GM12878 (cell line): ENCODE measurements around the gene PLAGL1. TPM values are rescaled to one million over a fixed set of nuclear protein-coding genes. Genes with fewer than 3 reads are reported as not detected.

Source experiments
- ATAC-seq: fragments of 200-7000 bp; cut with Tn5 transposase; 3 replicates; pipeline ENCODE4 v1.9.1; 2020; ENCODE audit warnings: mild to moderate bottlenecking, moderate library complexity
- BruUV-seq: library from RNA; stranded (reverse); fragments of 400-500 nt; replicated peaks from 2 replicates; lab custom pipeline; 2021; lab: Mats Ljungman, UMichigan
- CTCF ChIA-PET: fragments of 300-600 bp; sonication (Branson Sonifier 250); formaldehyde crosslinking; extraction: SDS; loops from one replicate; lab custom pipeline; 2021; ENCODE audit warnings: inconsistent platforms; lab: Yijun Ruan, JAX
- POLR2A ChIA-PET: fragments of 350-600 bp; formaldehyde crosslinking; extraction: SDS; loops from one replicate; lab custom pipeline; 2021; ENCODE audit warnings: inconsistent platforms; lab: Charles Lee
- RAD21 ChIA-PET: fragments of 300-600 bp; sonication (Branson Sonifier 250); formaldehyde crosslinking; loops from one replicate; lab custom pipeline; 2023; ENCODE audit warnings: antibody characterized with exemption; ENCODE audit not compliant: unreplicated experiment; lab: Charles Lee
- SMC1A ChIA-PET: fragments of 300-600 bp; sonication (Branson Sonifier 250); formaldehyde crosslinking; loops from one replicate; lab custom pipeline; 2023; ENCODE audit not compliant: unreplicated experiment, uncharacterized antibody; lab: Charles Lee
- DNase-seq: peaks from one replicate; pipeline ENCODE4 v3.0.0-alpha.2; 2011; ENCODE audit warnings: low read depth, low spot score
- FAIRE-seq: peaks from 3 replicates; lab custom pipeline; 2011; peaks lifted over from hg19 to GRCh38; lab: Jason Lieb, UNC
- H2AFZ ChIP-seq: 2 replicates; pipeline ENCODE4 v1.6.0; 2011; ENCODE audit warnings: low read depth, low read length, control low read depth; ENCODE audit not compliant: control insufficient read depth
- H3K27ac ChIP-seq: 2 replicates; pipeline ENCODE4 v1.5.1; 2011; ENCODE audit warnings: control low read depth; ENCODE audit not compliant: control insufficient read depth, insufficient read depth
- H3K27me3 ChIP-seq, 2 experiments: replicated peaks in 1 of 2; 2 replicates each; pipeline versions ENCODE4 v1.6.0 to v1.6.1; 2011; ENCODE audit warnings: low read length in 1 of 2; ENCODE audit not compliant: control insufficient read depth in 2 of 2, insufficient read depth in 2 of 2
- H3K36me3 ChIP-seq, 2 experiments: 2 replicates each; pipeline ENCODE4 v1.5.1; 2011; ENCODE audit warnings: low read length in 1 of 2; ENCODE audit not compliant: control insufficient read depth in 2 of 2, insufficient read depth in 2 of 2
- H3K4me1 ChIP-seq: 2 replicates; pipeline ENCODE4 v1.6.1; 2011; ENCODE audit warnings: mild to moderate bottlenecking, low read length, moderate library complexity, mixed read lengths; ENCODE audit not compliant: control insufficient read depth, insufficient read depth
- H3K4me2 ChIP-seq: 2 replicates; pipeline ENCODE4 v1.6.0; 2011; ENCODE audit warnings: control low read depth; ENCODE audit not compliant: control insufficient read depth, insufficient read depth
- H3K4me3 ChIP-seq: fragments of 200-600 bp; sonication (generic); 2 replicates; pipeline ENCODE4 v1.5.1; 2016
- H3K79me2 ChIP-seq: 2 replicates; pipeline ENCODE4 v1.6.0; 2011; ENCODE audit warnings: low read length; ENCODE audit not compliant: control insufficient read depth, insufficient read depth
- H3K9ac ChIP-seq: 2 replicates; pipeline ENCODE4 v1.8.0; 2011; ENCODE audit warnings: low read length, control low read depth, mixed read lengths; ENCODE audit not compliant: control insufficient read depth, insufficient read depth
- H3K9me3 ChIP-seq: replicated peaks from 3 replicates; pipeline ENCODE4 v1.5.1; 2011; ENCODE audit warnings: mild to moderate bottlenecking, low read length; ENCODE audit not compliant: control insufficient read depth, insufficient read depth
- H4K20me1 ChIP-seq: 2 replicates; pipeline ENCODE4 v1.6.0; 2011; ENCODE audit not compliant: control insufficient read depth, insufficient read depth
- CREB1 ChIP-seq: IDR thresholded peaks from 2 replicates; pipeline ENCODE4 v1.6.1; 2012; ENCODE audit warnings: low read depth, mild to moderate bottlenecking, inconsistent platforms
- HDAC6 ChIP-seq: fragments of 200-600 bp; sonication (generic); IDR thresholded peaks from one replicate; pipeline ENCODE4 v1.8.0; 2017; ENCODE audit warnings: antibody characterized with exemption; ENCODE audit not compliant: unreplicated experiment
- MEF2A ChIP-seq: IDR thresholded peaks from 2 replicates; pipeline ENCODE4 v1.6.1; 2011; ENCODE audit warnings: low read depth, mild to moderate bottlenecking, low read length, moderate library complexity; ENCODE audit not compliant: insufficient read depth
- NR2F1 ChIP-seq: fragments of 450-650 bp; conservative IDR thresholded peaks from 2 replicates; pipeline ENCODE4 v1.6.1; 2017; ENCODE audit warnings: mild to moderate bottlenecking
- PML ChIP-seq: IDR thresholded peaks from 2 replicates; pipeline ENCODE4 v1.6.1; 2012; ENCODE audit warnings: low read length, inconsistent platforms
- POLR2AphosphoS2 ChIP-seq: IDR thresholded peaks from 2 replicates; pipeline ENCODE4 v1.6.1; 2011; ENCODE audit warnings: low read depth, mild to moderate bottlenecking, low read length, improper control_type of control experiment, moderate library complexity
- POLR2AphosphoS5 ChIP-seq: IDR thresholded peaks from 2 replicates; pipeline ENCODE4 v1.6.1; 2011; ENCODE audit warnings: mild to moderate bottlenecking, low read length, inconsistent platforms
- SIN3A ChIP-seq: IDR thresholded peaks from 2 replicates; pipeline ENCODE4 v1.6.1; 2012; ENCODE audit warnings: low read depth, low read length, improper control_type of control experiment
- STAT1 ChIP-seq: fragments of 450-650 bp; conservative IDR thresholded peaks from 2 replicates; pipeline ENCODE4 v1.6.1; 2014; ENCODE audit warnings: antibody characterized with exemption, mild to moderate bottlenecking
- TARDBP ChIP-seq: IDR thresholded peaks from 2 replicates; pipeline ENCODE4 v1.6.1; 2016; ENCODE audit warnings: borderline replicate concordance
- YY1 ChIP-seq: IDR thresholded peaks from 2 replicates; pipeline ENCODE4 v1.6.1; 2011; ENCODE audit warnings: low read depth, mild to moderate bottlenecking, low read length
- ZBED1 ChIP-seq: IDR thresholded peaks from 2 replicates; pipeline ENCODE4 v1.6.1; 2016; ENCODE audit warnings: borderline replicate concordance
- ZNF24 ChIP-seq: fragments of 450-650 bp; IDR thresholded peaks from 2 replicates; pipeline ENCODE4 v1.6.1; 2017; ENCODE audit warnings: antibody characterized with exemption, mild to moderate bottlenecking
- WGBS: methylation state at CpG from one replicate; pipeline ENCODE4 v1.1.6; 2016; ENCODE audit warnings: low lambda C conversion rate; ENCODE audit not compliant: insufficient replicate concordance, insufficient coverage; ENCODE audit errors: missing lambda C conversion rate; 5-methylcytosine and 5-hydroxymethylcytosine counted together
- in situ Hi-C: fragments of 300-500 bp; cut with MboI; formaldehyde crosslinking; loops from 9 replicates; pipeline ENCODE4 v1.14.3; 2018; ENCODE audit warnings: mixed read lengths
- intact Hi-C: fragments of 100-400 bp; cut with micrococcal nuclease; formaldehyde crosslinking; loops from one replicate; pipeline ENCODE4 v1.14.2; 2022; ENCODE audit not compliant: unreplicated experiment
- polyA plus RNA-seq, 11 experiments: library from polyadenylated mRNA; depleted of rRNA in 4 of 11; unstranded in 6 of 11; stranded (reverse) in 5 of 11; fragments of >200 nt; fragmentation: Nextera tagmentation in 4 of 11; fragmentation: Illumina TruSeq in 1 of 11; extraction: Ambion mirVana in 4 of 11; extraction: Trizol in 1 of 11; gene quantifications; 1 replicate in 1 of 11; 2 replicates in 10 of 11; pipeline versions ENCODE4 v1.2.1 to v1.2.3, GENCODE V29; 2011 to 2016; ENCODE audit warnings: inconsistent platforms in 2 of 11, missing spikeins in 2 of 11, low read depth in 1 of 11
- total RNA-seq, 4 experiments: library from RNA; depleted of rRNA in 3 of 4; stranded (reverse); fragments of >200 nt in 3 of 4; fragmentation: Illumina TruSeq in 1 of 4; extraction: Trizol in 1 of 4; gene quantifications; 2 replicates each; pipeline versions ENCODE4 v1.2.1 to v1.2.3, GENCODE V29; 2013 to 2021
- TF ChIP-seq, protein P1 (sequence below): fragments of 450-650 bp; IDR thresholded peaks from 2 replicates; pipeline ENCODE4 v1.6.1; 2018; ENCODE audit warnings: borderline replicate concordance, mild to moderate bottlenecking; ENCODE audit not compliant: partially characterized antibody
- TF ChIP-seq, protein P2 (sequence below): fragments of 450-650 bp; IDR thresholded peaks from 2 replicates; pipeline ENCODE4 v1.6.1; 2016; ENCODE audit warnings: mild to moderate bottlenecking, moderate library complexity, borderline replicate concordance
- TF ChIP-seq, protein P3 (sequence below): fragments of 450-650 bp; IDR thresholded peaks from 2 replicates; pipeline ENCODE4 v1.6.1; 2016; ENCODE audit warnings: mild to moderate bottlenecking

PLAGL1 gene
- total and polyA plus RNA-seq, 10 of the 15 experiments (the other 5 are each of a cell fraction or from before 2014, with no cell fraction given) = 2.6 to 19.1 (median 5.7) TPM

DNA sequence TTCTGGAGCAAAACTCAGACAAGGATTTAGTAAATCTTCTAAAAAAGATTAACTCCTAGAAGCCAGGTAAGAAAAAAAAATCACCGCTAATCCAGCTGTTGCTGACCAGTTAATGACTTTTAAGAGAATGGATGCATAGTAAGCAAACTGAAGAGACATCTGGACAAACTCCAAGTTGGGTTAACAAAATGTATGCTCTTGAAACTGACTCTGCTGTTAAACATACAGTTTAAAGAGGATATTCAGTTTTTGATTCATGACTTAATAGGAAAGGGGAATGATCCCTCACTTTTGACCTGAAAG, 70.4 kb downstream of the PLAGL1 start:
- no peak overlapping the region for H3K4me2 ChIP-seq
- FAIRE-seq (no peak), ATAC-seq (no peak), DNase-seq (no peak)
- no peak overlapping the region for H3K27ac ChIP-seq
- ChIA-PET POLR2A (no interaction called here), SMC1A (interaction anchor here (0.6 to 2.1 kb wide), 2 partner anchors 155 to 362 kb away, joined by 3 to 7 read pairs; no protein-coding TSS in a partner anchor), CTCF (interaction anchor here (0.6 to 9.6 kb wide), 6 partner anchors 12 to 457 kb away, joined by 3 to 164 read pairs (median 7); no protein-coding TSS in a partner anchor), RAD21 (interaction anchor here (3.5 to 7.4 kb wide), 2 partner anchors 152 to 362 kb away, joined by 24 to 119 read pairs; no protein-coding TSS in a partner anchor)
- no peaks in the 10 kb centered on the region for H3K79me2 ChIP-seq
- WGBS = 100% methylated on average over 1 of the region's 1 CpG
- H3K9ac ChIP-seq = no peak overlapping the region
- peaks cover 5% of the 10 kb centered on the region; the same call in 1 of the 2 replicates for H3K4me1 ChIP-seq
- no TSS peak for BruUV-seq
- H3K27me3 ChIP-seq = no peaks in the 10 kb centered on the region
- in situ Hi-C loops (no loop called here), intact Hi-C loops (no loop called here)
- H3K9me3 ChIP-seq = no peaks in the 10 kb centered on the region; the same call in 2 of the 3 replicates
- H4K20me1 ChIP-seq = no peaks in the 10 kb centered on the region
- no peaks in the 10 kb centered on the region for H3K36me3 ChIP-seq
- no peak overlapping the region for H3K4me3 ChIP-seq
- no peak overlapping the region for H2AFZ ChIP-seq
- TF ChIP-seq ZBED1 = no peak
- no peak for TF ChIP-seq NR2F1
- no peak for TF ChIP-seq STAT1
- TF ChIP-seq PML = no peak
- TF ChIP-seq YY1 = no peak
- TF ChIP-seq HDAC6 = no peak
- TF ChIP-seq MEF2A = no peak
- TF ChIP-seq POLR2AphosphoS5 = no peak
- no peak for TF ChIP-seq ZNF24
- no peak for TF ChIP-seq CREB1
- TF ChIP-seq, protein P1, sequence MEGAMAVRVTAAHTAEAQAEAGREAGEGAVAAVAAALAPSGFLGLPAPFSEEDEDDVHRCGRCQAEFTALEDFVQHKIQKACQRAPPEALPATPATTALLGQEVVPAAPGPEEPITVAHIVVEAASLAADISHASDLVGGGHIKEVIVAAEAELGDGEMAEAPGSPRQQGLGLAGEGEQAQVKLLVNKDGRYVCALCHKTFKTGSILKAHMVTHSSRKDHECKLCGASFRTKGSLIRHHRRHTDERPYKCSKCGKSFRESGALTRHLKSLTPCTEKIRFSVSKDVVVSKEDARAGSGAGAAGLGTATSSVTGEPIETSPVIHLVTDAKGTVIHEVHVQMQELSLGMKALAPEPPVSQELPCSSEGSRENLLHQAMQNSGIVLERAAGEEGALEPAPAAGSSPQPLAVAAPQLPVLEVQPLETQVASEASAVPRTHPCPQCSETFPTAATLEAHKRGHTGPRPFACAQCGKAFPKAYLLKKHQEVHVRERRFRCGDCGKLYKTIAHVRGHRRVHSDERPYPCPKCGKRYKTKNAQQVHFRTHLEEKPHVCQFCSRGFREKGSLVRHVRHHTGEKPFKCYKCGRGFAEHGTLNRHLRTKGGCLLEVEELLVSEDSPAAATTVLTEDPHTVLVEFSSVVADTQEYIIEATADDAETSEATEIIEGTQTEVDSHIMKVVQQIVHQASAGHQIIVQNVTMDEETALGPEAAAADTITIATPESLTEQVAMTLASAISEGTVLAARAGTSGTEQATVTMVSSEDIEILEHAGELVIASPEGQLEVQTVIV = no peak
- no peak for TF ChIP-seq POLR2AphosphoS2
- TF ChIP-seq, protein P2, sequence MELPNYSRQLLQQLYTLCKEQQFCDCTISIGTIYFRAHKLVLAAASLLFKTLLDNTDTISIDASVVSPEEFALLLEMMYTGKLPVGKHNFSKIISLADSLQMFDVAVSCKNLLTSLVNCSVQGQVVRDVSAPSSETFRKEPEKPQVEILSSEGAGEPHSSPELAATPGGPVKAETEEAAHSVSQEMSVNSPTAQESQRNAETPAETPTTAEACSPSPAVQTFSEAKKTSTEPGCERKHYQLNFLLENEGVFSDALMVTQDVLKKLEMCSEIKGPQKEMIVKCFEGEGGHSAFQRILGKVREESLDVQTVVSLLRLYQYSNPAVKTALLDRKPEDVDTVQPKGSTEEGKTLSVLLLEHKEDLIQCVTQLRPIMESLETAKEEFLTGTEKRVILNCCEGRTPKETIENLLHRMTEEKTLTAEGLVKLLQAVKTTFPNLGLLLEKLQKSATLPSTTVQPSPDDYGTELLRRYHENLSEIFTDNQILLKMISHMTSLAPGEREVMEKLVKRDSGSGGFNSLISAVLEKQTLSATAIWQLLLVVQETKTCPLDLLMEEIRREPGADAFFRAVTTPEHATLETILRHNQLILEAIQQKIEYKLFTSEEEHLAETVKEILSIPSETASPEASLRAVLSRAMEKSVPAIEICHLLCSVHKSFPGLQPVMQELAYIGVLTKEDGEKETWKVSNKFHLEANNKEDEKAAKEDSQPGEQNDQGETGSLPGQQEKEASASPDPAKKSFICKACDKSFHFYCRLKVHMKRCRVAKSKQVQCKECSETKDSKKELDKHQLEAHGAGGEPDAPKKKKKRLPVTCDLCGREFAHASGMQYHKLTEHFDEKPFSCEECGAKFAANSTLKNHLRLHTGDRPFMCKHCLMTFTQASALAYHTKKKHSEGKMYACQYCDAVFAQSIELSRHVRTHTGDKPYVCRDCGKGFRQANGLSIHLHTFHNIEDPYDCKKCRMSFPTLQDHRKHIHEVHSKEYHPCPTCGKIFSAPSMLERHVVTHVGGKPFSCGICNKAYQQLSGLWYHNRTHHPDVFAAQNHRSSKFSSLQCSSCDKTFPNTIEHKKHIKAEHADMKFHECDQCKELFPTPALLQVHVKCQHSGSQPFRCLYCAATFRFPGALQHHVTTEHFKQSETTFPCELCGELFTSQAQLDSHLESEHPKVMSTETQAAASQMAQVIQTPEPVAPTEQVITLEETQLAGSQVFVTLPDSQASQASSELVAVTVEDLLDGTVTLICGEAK = no peak
- TF ChIP-seq, protein P3, sequence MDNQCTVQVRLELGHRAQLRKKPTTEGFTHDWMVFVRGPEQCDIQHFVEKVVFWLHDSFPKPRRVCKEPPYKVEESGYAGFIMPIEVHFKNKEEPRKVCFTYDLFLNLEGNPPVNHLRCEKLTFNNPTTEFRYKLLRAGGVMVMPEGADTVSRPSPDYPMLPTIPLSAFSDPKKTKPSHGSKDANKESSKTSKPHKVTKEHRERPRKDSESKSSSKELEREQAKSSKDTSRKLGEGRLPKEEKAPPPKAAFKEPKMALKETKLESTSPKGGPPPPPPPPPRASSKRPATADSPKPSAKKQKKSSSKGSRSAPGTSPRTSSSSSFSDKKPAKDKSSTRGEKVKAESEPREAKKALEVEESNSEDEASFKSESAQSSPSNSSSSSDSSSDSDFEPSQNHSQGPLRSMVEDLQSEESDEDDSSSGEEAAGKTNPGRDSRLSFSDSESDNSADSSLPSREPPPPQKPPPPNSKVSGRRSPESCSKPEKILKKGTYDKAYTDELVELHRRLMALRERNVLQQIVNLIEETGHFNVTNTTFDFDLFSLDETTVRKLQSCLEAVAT = no peak
- TF ChIP-seq TARDBP = no peak
- TF ChIP-seq SIN3A = no peak
